ENCODE data around the gene SVIL.
"Not testable (repeated sequence)": the region's sequence is repeated elsewhere in the genome, so short reads cannot be mapped to it uniquely, and the experiment has no call there.

The SVIL gene

DNA sequence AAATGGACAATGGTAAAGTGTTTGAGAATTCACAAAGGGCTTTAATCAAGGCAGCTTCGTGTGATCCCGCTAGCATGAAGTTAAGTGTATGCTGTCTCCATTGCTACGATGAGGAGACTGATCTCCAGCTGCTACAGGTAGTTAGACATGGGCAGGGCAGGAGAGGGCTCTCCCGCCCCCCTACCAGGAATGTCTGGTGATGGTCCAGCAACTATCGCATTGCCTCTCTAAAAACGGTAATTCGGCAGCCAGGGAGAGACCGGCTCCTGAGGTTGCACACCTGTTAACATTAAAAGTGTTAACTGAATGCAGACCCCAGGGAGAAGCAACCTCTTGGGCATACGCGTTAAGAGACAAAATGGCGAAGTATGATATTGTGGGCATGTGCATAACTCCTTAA is 37.9 kb downstream of the SVIL start:
- DNase-seq = no peak

DNA sequence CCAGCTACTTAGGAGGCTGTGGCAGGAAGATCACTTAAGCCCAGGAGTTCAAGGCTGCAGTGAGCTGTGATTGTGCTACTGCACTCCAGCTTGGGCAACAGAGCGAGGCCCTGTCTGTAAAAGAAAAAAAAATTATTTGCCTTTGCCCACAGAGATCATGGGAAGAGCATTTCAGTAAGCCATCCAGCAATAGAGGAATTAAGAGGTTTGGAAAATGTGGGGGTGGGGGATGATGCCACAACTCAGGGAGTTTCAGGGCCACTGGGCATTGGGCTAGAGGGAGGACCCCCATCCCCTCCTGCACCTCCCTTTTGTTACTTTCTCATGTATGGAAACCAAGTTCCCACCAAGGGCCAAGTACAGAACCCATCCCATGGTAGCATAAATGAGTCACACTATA is 38.4 kb downstream of the SVIL start:
- no peak for DNase-seq

- no peak for DNase-seq
Measured at GRCh38 chr10:29595636-29596225, 39.0 kb downstream of the SVIL start.

- DNase-seq = no peak
Measured at GRCh38 chr10:29595146-29595545, 39.6 kb downstream of the SVIL start.

- no peak for DNase-seq
Measured at GRCh38 chr10:29591651-29591968, 43.2 kb downstream of the SVIL start.

DNA sequence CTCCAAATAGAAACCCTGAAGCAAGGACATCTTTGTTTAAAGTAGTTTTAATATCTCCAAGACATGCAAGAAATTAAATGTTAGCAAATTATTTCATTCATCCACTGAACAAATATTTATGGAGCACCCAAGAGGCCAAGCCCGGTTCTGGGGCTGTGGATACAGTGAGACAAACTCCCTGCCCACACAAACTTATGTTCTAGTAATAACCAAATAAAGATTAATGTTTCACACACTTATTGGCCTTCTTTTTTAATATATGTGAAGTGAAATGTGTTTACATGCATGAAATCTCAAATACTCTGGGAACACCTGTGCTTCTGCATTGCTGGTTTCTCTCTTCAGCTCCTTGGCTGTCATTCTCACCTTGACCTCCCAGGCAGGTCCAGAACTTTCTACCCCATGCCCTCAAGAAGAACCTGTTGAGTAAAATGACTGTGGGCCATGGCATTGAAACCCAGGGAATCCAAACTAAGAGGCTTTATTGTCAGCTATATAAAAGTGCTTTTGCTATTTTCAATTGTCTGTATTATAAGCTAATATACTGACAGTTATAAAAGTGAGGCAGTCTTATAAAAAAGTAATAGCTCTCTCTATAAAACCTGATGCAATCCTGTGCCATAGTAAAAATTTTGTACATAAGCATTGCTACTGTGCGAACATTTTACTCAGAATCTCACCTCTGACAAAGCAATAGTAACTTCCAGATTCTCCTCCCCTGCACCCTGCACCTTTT is 43.7 kb downstream of the SVIL start:
- no peak for DNase-seq

GRCh38 chr10:29588629-29589421 is 45.9 kb downstream of the SVIL start:
- no peak for DNase-seq

- DNase-seq = not testable (repeated sequence)
Measured at GRCh38 chr10:29587750-29588628, 46.8 kb downstream of the SVIL start.

- DNase-seq = not testable (repeated sequence)
Measured at GRCh38 chr10:29587102-29587749, 47.5 kb downstream of the SVIL start.

- no peak for DNase-seq
Measured at GRCh38 chr10:29586509-29586908, 48.3 kb downstream of the SVIL start.

DNA sequence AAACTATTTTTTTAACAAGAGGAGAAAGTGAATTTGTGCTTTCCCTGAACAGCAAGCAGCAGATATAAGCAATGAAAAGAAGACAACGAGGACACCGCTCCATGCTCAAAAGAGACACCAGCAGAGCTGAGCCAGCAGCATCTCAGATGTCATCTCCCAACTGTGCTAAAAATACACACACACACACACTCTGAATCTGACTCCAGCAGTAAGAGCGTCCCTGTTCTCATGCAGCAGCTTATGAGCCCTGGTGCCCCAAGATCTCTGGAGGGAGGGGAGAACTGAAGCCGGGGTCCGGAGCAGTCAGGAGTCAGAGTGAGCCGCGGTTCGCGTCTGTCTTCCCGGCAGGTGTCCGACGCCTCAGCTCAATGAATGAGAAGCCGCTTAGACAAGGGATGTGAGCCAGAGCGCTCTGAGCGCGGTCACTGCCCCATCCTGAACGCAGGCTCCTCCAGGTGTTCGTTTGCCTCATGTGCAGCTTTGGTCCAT is 49.2 kb downstream of the SVIL start:
- no peak for DNase-seq

- DNase-seq = no peak
Measured at GRCh38 chr10:29584436-29584835, 50.3 kb downstream of the SVIL start.

GRCh38 chr10:29583674-29584073 is 51.1 kb downstream of the SVIL start:
- no peak for DNase-seq

DNA sequence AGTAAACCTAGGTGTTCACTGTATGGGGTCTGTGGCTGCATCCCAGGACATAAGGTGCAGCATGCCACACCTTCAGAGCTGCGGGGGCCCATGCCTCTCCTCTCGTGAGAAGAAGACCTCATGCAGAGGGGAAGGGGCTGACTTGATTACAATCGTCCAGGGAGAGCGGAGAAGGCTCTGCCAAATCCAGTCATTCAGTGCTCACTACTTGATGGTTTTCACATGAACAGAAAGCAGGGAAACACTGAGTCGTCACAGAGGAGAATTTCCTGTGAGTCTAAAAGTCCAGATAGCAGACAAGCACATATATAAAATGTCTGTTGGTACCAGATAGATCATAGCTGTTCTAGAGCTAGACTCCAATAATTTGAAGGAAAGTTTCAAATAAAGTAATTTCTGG is 52.0 kb downstream of the SVIL start:
- not testable (repeated sequence) for DNase-seq

GRCh38 chr10:29579455-29579970 is 55.3 kb downstream of the SVIL start:
- DNase-seq = no peak

DNA sequence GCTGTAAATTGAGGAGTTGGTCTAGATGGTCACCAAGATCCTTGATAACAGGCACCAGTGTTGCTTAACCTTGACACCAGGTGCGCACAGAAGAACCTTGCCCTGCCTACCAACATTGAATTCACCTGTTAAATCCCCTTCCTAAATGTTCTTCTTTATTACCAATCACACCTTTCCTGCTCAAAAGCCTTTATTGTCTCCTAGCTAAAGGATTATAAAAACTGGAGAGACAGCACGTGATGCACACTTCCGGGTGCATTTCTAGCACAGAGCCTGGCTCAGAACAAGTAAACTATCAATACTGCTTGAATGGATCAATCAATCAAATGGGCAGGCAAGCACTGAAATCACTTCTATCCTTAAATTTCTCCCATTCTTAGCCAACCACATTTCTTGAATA is 56.3 kb downstream of the SVIL start:
- no peak for DNase-seq

- DNase-seq = no peak
Measured at GRCh38 chr10:29576681-29577080, 58.1 kb downstream of the SVIL start.

DNA sequence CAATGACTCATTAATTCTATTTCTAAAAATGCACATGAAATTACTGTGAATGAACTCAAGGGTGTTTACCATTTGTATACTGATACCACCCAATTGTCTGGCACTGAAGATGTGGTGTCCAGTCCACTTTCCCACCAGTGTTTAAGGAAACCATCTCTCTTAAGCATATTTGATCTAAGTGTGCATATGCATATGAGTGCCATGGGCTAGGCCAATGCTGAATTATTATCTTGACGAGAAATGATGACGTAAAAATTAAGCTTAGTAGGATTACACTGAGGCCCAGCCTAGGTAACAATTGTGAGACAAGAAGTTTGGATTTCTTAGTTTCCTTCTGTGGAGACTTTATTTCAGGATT is 59.7 kb downstream of the SVIL start:
- no peak for DNase-seq

GRCh38 chr10:29574212-29575097 is 60.3 kb downstream of the SVIL start:
- not testable (repeated sequence) for DNase-seq

DNA sequence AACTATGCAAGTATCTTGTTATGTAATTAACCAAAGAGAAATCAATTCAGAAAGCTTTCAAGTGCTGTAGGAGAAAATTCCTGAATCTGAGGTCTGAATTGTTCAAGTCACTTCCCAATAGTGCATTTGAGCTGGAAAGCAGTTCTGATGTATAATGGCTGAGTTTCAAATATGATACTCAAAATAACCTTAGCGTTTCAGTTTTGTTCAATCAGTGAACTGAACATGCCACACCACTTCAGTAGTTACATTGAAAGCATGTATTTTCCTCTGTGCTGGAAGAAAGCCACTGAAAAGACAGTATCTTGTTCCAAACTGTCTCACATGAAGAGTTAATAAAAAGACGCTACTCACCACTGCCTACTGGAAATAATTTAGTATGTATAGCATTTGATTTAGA is 64.5 kb downstream of the SVIL start:
- DNase-seq = not testable (repeated sequence)

DNA sequence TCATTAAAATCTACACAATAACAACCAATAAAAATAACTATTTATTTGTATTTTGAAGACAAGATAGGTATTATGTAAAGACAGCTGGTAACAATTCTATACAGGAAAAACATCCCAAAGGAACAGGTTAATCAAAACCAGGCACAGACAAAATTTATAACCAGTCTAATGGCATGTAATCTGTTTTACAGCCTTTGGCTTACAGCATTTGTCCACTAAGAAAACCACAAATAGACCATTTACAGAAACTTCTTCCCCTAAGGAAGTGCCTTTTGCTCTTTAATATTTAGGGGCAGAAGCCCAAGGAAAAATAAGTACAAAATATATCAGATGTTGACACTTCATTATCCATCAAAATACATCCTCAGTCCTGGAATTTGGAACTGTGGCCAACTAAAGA is 65.0 kb downstream of the SVIL start:
- no peak for DNase-seq
